Fibroblast of pulmonary artery (primary cell): ENCODE results near the gene ROR1.

Experiments used
- DNase-seq: peaks from one replicate; pipeline ENCODE4 v3.0.0-alpha.2; 2010; ENCODE audit warnings: low read depth
- H3K4me3 ChIP-seq: replicated peaks from 2 replicates; pipeline ENCODE4 v1.5.1; 2011; ENCODE audit warnings: low read depth, mild to moderate bottlenecking, control low read depth, low read length, moderate library complexity
- CTCF ChIP-seq: IDR thresholded peaks from 2 replicates; pipeline ENCODE4 v1.5.1; 2011; ENCODE audit warnings: mild to moderate bottlenecking, control low read depth, low read length, inconsistent platforms; ENCODE audit errors: missing control alignments

Gene ROR1

GRCh38 chr1:63958556-63958955 lies 184.7 kb downstream of the ROR1 start:
- DNase-seq: no peak
- H3K4me3 ChIP-seq: no peak overlapping the region
- no peak for TF ChIP-seq CTCF

- no peak for DNase-seq
- TF ChIP-seq CTCF: no peak
- no peak overlapping the region for H3K4me3 ChIP-seq
These were observed 186.5 kb downstream of the ROR1 start for GRCh38 chr1:63960326-63960725.

- no peak overlapping the region for H3K4me3 ChIP-seq
- no peak for TF ChIP-seq CTCF
- DNase-seq: no peak
These were observed 192.2 kb downstream of the ROR1 start for GRCh38 chr1:63966016-63966415.

- TF ChIP-seq CTCF: no peak
- DNase-seq: no peak
- no peak overlapping the region for H3K4me3 ChIP-seq
These were observed 194.1 kb downstream of the ROR1 start for GRCh38 chr1:63967901-63968300.

- H3K4me3 ChIP-seq: no peak overlapping the region
- peak; percentile 27 for DNase-seq
- TF ChIP-seq CTCF: no peak
These were observed 195.0 kb downstream of the ROR1 start for GRCh38 chr1:63968663-63969440.

- no peak for DNase-seq
- H3K4me3 ChIP-seq: no peak overlapping the region
- TF ChIP-seq CTCF: no peak
These were observed 195.7 kb downstream of the ROR1 start for GRCh38 chr1:63969441-63969901.

GRCh38 chr1:63971557-63971956 lies 197.7 kb downstream of the ROR1 start:
- H3K4me3 ChIP-seq: no peak overlapping the region
- no peak for DNase-seq
- TF ChIP-seq CTCF: no peak
